Measurements from ENCODE around the gene FARS2. TPM values are rescaled to one million over a fixed set of nuclear protein-coding genes. Genes with fewer than 3 reads are reported as not detected.

The FARS2 gene
- total RNA-seq, 1 experiment from 2014 or later: 17.8 TPM

DNA sequence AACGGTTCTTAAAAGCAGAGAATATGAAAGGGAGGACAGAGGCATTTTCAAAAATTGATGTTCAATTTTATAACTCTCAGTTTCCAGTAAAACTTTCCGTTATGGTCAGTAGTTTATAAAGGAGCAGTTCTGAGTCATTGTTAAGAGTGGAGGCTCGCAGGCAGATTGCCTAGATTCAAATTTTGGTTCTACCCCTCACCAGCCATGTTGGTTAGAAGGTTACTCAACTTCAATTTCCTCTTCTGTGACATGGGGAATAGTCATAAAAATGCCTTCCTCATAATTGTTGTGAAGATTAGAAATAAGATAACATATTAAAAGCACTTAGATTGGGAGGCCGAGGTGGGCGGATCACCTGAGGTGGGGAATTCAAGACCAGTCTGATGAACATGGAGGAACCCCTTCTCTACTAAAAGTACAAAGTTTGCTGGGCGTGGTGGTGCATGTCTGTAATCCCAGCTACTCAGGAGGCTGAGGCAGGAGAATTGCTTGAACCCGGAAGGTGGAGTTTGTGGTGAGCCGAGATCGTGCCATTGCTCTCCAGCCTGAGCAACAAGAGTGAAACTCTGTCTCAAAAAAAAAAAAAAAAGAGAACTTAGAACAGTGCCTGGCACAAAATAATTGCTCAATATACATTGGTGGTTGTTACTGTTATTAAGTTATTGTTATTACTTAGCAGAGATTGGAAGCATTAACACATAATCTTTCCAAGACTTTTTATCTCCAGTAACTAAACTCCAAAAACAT lies 396.5 kb downstream of the FARS2 start:
- DNase-seq (ENCODE audit: low spot score): no peak
- Histone ChIP-seq H3K4me1 (ENCODE audit: insufficient read depth, low read length, poor library complexity, severe bottlenecking) (no peaks in the 10 kb centered on the region), H3K4me3 (ENCODE audit: low read depth, low read length, poor library complexity, severe bottlenecking) (no peak overlapping the region), H3K9me3 (ENCODE audit: low read depth, low read length, poor library complexity, severe bottlenecking) (no peaks in the 10 kb centered on the region), H3K27me3 (replicated peaks; ENCODE audit: insufficient read depth, low read depth, low read length, poor library complexity) (no peaks in the 10 kb centered on the region), H3K36me3 (ENCODE audit: insufficient read depth, low read length, poor library complexity, severe bottlenecking) (no peaks in the 10 kb centered on the region), H3K27ac (ENCODE audit: low read depth, low read length, poor library complexity, severe bottlenecking) (no peak overlapping the region)
- no TSS peak for BruUV-seq (replicated peaks)
- POLR2A ChIA-PET (ENCODE audit: low non-redundant PET): no interaction called here
- no peak for TF ChIP-seq EZH2 (IDR thresholded peaks at IDR 0.05; ENCODE audit: borderline replicate concordance, low read depth, low read length, poor library complexity, severe bottlenecking)
- TF ChIP-seq, protein P1, sequence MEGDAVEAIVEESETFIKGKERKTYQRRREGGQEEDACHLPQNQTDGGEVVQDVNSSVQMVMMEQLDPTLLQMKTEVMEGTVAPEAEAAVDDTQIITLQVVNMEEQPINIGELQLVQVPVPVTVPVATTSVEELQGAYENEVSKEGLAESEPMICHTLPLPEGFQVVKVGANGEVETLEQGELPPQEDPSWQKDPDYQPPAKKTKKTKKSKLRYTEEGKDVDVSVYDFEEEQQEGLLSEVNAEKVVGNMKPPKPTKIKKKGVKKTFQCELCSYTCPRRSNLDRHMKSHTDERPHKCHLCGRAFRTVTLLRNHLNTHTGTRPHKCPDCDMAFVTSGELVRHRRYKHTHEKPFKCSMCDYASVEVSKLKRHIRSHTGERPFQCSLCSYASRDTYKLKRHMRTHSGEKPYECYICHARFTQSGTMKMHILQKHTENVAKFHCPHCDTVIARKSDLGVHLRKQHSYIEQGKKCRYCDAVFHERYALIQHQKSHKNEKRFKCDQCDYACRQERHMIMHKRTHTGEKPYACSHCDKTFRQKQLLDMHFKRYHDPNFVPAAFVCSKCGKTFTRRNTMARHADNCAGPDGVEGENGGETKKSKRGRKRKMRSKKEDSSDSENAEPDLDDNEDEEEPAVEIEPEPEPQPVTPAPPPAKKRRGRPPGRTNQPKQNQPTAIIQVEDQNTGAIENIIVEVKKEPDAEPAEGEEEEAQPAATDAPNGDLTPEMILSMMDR (conservative IDR thresholded peaks at IDR 0.05; ENCODE audit: low read depth, low read length): no peak
- CTCF ChIA-PET: no interaction called here
- intact Hi-C loops (cut with micrococcal nuclease; ENCODE audit: unreplicated experiment): no loop called here

DNA sequence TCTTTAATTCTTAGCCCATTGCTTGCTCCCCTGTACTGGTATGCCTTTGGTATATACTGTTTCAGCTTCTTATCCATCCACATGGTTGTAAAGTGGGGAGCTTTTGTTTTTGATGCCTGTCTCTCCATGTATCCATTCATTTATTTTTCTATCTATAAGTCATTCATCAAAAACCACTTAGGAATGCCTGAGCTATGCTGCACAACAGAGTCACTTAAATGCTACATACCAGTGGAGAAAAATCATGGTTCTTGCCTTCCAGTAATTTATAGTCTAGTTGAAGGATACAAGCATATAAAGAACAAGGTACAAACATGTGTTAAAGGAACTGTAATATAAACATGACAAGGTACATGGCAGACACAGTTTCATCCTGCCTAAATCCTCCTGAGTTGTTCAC lies 398.2 kb downstream of the FARS2 start:
- DNase-seq (ENCODE audit: low spot score): no peak
- Histone ChIP-seq H3K36me3 (ENCODE audit: insufficient read depth, low read length, poor library complexity, severe bottlenecking) (no peaks in the 10 kb centered on the region), H3K4me1 (ENCODE audit: insufficient read depth, low read length, poor library complexity, severe bottlenecking) (no peaks in the 10 kb centered on the region), H3K27me3 (replicated peaks; ENCODE audit: insufficient read depth, low read depth, low read length, poor library complexity) (no peaks in the 10 kb centered on the region), H3K4me3 (ENCODE audit: low read depth, low read length, poor library complexity, severe bottlenecking) (no peak overlapping the region), H3K9me3 (ENCODE audit: low read depth, low read length, poor library complexity, severe bottlenecking) (no peaks in the 10 kb centered on the region), H3K27ac (ENCODE audit: low read depth, low read length, poor library complexity, severe bottlenecking) (no peak overlapping the region)
- no TSS peak for BruUV-seq (replicated peaks)
- intact Hi-C loops (cut with micrococcal nuclease; ENCODE audit: unreplicated experiment): no loop called here
- POLR2A ChIA-PET (ENCODE audit: low non-redundant PET): no interaction called here
- no peak for TF ChIP-seq EZH2 (IDR thresholded peaks at IDR 0.05; ENCODE audit: borderline replicate concordance, low read depth, low read length, poor library complexity, severe bottlenecking)
- TF ChIP-seq, protein P1 (conservative IDR thresholded peaks at IDR 0.05; ENCODE audit: low read depth, low read length): no peak
- CTCF ChIA-PET: no interaction called here

DNA sequence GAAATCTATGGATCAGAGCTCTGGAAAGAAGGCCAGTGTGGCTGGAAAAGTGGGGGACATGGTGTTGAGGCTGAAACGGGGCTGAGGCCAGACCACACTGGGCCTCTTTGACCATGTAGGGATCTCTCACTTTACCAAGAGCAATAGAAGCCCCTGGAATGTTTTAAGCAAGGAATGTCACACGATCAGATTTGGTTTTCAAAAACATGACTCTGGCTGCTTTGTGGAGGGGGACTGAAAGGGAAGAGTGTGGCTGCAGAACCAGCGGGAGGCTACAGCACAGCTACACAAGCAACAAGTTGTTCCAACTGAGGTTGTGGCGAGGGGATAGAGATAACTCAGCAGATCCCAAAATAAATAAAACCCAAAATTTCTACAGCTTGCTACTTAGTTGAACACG lies 399.5 kb downstream of the FARS2 start:
- TF ChIP-seq EZH2 (IDR thresholded peaks at IDR 0.05; ENCODE audit: borderline replicate concordance, low read depth, low read length, poor library complexity, severe bottlenecking): no peak
- Histone ChIP-seq H3K27ac (ENCODE audit: low read depth, low read length, poor library complexity, severe bottlenecking) (no peak overlapping the region), H3K4me1 (ENCODE audit: insufficient read depth, low read length, poor library complexity, severe bottlenecking) (no peaks in the 10 kb centered on the region), H3K27me3 (replicated peaks; ENCODE audit: insufficient read depth, low read depth, low read length, poor library complexity) (no peaks in the 10 kb centered on the region), H3K9me3 (ENCODE audit: low read depth, low read length, poor library complexity, severe bottlenecking) (no peaks in the 10 kb centered on the region), H3K4me3 (ENCODE audit: low read depth, low read length, poor library complexity, severe bottlenecking) (no peak overlapping the region), H3K36me3 (ENCODE audit: insufficient read depth, low read length, poor library complexity, severe bottlenecking) (no peaks in the 10 kb centered on the region)
- intact Hi-C loops (cut with micrococcal nuclease; ENCODE audit: unreplicated experiment): no loop called here
- no peak for DNase-seq (ENCODE audit: low spot score)
- CTCF ChIA-PET: no interaction called here
- POLR2A ChIA-PET (ENCODE audit: low non-redundant PET): no interaction called here
- no TSS peak for BruUV-seq (replicated peaks)

DNA sequence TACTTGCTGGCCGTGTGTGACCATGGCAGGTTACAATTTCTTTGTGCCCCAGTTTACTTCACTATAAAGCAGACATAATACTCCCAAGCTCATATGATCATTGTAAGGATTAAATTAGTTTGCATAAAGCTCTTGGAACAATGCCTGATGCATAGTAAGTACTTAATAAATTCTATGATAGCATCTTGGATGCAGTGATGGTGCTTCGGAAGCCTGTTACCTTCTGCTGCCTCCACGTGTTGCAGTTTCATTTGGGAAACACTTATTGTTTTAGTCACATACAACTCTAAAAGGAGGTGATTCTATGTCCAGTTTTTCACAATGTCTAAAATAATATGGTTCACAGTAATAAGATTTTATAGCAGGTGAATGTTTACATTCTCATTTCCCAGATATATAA lies 401.5 kb downstream of the FARS2 start:
- no peak overlapping the region for H3K27ac ChIP-seq (ENCODE audit: low read depth, low read length, poor library complexity, severe bottlenecking)
- BruUV-seq (replicated peaks): no TSS peak
- ChIA-PET POLR2A (ENCODE audit: low non-redundant PET) (no interaction called here), CTCF (no interaction called here)
- H3K4me3 ChIP-seq (ENCODE audit: low read depth, low read length, poor library complexity, severe bottlenecking): no peak overlapping the region
- intact Hi-C loops (cut with micrococcal nuclease; ENCODE audit: unreplicated experiment): no loop called here
- TF ChIP-seq, protein P1 (conservative IDR thresholded peaks at IDR 0.05; ENCODE audit: low read depth, low read length): no peak
- no peak for TF ChIP-seq EZH2 (IDR thresholded peaks at IDR 0.05; ENCODE audit: borderline replicate concordance, low read depth, low read length, poor library complexity, severe bottlenecking)
- no peaks in the 10 kb centered on the region for H3K4me1 ChIP-seq (ENCODE audit: insufficient read depth, low read length, poor library complexity, severe bottlenecking)
- no peaks in the 10 kb centered on the region for H3K9me3 ChIP-seq (ENCODE audit: low read depth, low read length, poor library complexity, severe bottlenecking)
- no peaks in the 10 kb centered on the region for H3K27me3 ChIP-seq (replicated peaks; ENCODE audit: insufficient read depth, low read depth, low read length, poor library complexity)
- DNase-seq (ENCODE audit: low spot score): no peak
- H3K36me3 ChIP-seq (ENCODE audit: insufficient read depth, low read length, poor library complexity, severe bottlenecking): no peaks in the 10 kb centered on the region

Data from A673 (cell line).